ENCODE results near the gene NATD1.

GRCh38 chr17:21272881-21273792 is 19.9 kb upstream of the NATD1 start:
- TF ChIP-seq EP300 (IDR thresholded peaks at IDR 0.05; ENCODE audit: borderline replicate concordance) (no peak), TCF12 (IDR thresholded peaks at IDR 0.05; ENCODE audit: low read depth) (no peak), YY1 (IDR thresholded peaks at IDR 0.05; ENCODE audit: low read depth) (no peak)

All from Ishikawa (cell line).